Stimulated activated CD4-positive, alpha-beta T cell treated with anti-CD3 and anti-CD28 coated beads, Interleukin-12 subunit alpha, Interleukin-12 subunit beta, amount 100 ng/mL, for 4 hours (primary cell): Measurements from ENCODE around the gene EVI5.
"Not testable (repeated sequence)": the region's sequence is repeated elsewhere in the genome, so short reads cannot be mapped to it uniquely, and the experiment has no call there.

Experiments used
- DNase-seq: peaks from one replicate; pipeline ENCODE4 v3.0.0-alpha.2; 2020

EVI5 gene

GRCh38 chr1:92662048-92662447, 122.9 kb downstream of the EVI5 start:
- DNase-seq = no peak

GRCh38 chr1:92657701-92658100, 127.2 kb downstream of the EVI5 start:
- no peak for DNase-seq

- DNase-seq = no peak
These were observed 129.6 kb downstream of the EVI5 start for GRCh38 chr1:92655197-92655801.

- DNase-seq = no peak
These were observed 131.1 kb downstream of the EVI5 start for GRCh38 chr1:92653605-92654381.

- not testable (repeated sequence) for DNase-seq
These were observed 144.2 kb downstream of the EVI5 start for GRCh38 chr1:92640686-92641085.

GRCh38 chr1:92638498-92638897, 146.4 kb downstream of the EVI5 start:
- DNase-seq = no peak

GRCh38 chr1:92635203-92635602, 149.7 kb downstream of the EVI5 start:
- DNase-seq = not testable (repeated sequence)

- no peak for DNase-seq
These were observed 161.6 kb downstream of the EVI5 start for GRCh38 chr1:92623187-92623778.

- no peak for DNase-seq
These were observed 165.3 kb downstream of the EVI5 start for GRCh38 chr1:92619466-92620189.

GRCh38 chr1:92601044-92601443, 183.9 kb downstream of the EVI5 start:
- DNase-seq = no peak

GRCh38 chr1:92599184-92599583, 185.7 kb downstream of the EVI5 start:
- no peak for DNase-seq

- not testable (repeated sequence) for DNase-seq
These were observed 195.5 kb downstream of the EVI5 start for GRCh38 chr1:92589361-92589760.

- DNase-seq = no peak
These were observed 197.5 kb downstream of the EVI5 start for GRCh38 chr1:92587445-92587844.

GRCh38 chr1:92585831-92586230, 199.1 kb downstream of the EVI5 start:
- no peak for DNase-seq

GRCh38 chr1:92584810-92585209, 200.1 kb downstream of the EVI5 start:
- not testable (repeated sequence) for DNase-seq

GRCh38 chr1:92583821-92584760, 200.8 kb downstream of the EVI5 start:
- no peak for DNase-seq

- DNase-seq = no peak
These were observed 207.5 kb downstream of the EVI5 start for GRCh38 chr1:92577261-92577895.

- DNase-seq = no peak
These were observed 209.8 kb downstream of the EVI5 start for GRCh38 chr1:92575123-92575522.

GRCh38 chr1:92572520-92572919, 212.4 kb downstream of the EVI5 start:
- DNase-seq = no peak

GRCh38 chr1:92571578-92571977, 213.3 kb downstream of the EVI5 start:
- no peak for DNase-seq

GRCh38 chr1:92567211-92567868, 217.6 kb downstream of the EVI5 start:
- no peak for DNase-seq
